Urinary bladder (tissue), 4 donors: ENCODE data around the gene PPP1R16B. TPM values are rescaled to one million over a fixed set of nuclear protein-coding genes. Genes with fewer than 3 reads are reported as not detected.
"Not testable (repeated sequence)": the region's sequence is repeated elsewhere in the genome, so short reads cannot be mapped to it uniquely, and the experiment has no call there.

Experiments
- DNase-seq: peaks from one replicate; pipeline ENCODE4 v3.0.0-alpha.2; 2015; ENCODE audit errors: extremely low spot score
- H3K27ac ChIP-seq: one replicate; pipeline ENCODE4 v1.5.1; 2013; ENCODE audit warnings: low read depth, mild to moderate bottlenecking, moderate library complexity
- H3K36me3 ChIP-seq: one replicate; pipeline ENCODE4 v1.6.1; 2013; ENCODE audit warnings: mild to moderate bottlenecking, moderate library complexity; ENCODE audit not compliant: insufficient read depth
- H3K4me1 ChIP-seq: one replicate; pipeline ENCODE4 v1.6.1; 2013; ENCODE audit warnings: mild to moderate bottlenecking, moderate library complexity; ENCODE audit not compliant: insufficient read depth
- H3K4me3 ChIP-seq: one replicate; pipeline ENCODE4 v1.5.1; 2013; ENCODE audit warnings: low read depth, low read length
- WGBS: extraction: QIAGEN DNeasy Blood & Tissue Kit; methylation state at CpG from one replicate; pipeline ENCODE4 v1.1.7; 2013; 5-methylcytosine and 5-hydroxymethylcytosine counted together
- polyA plus RNA-seq: library from polyadenylated mRNA; stranded (reverse); fragments of 200-250 nt; gene quantifications from one replicate; pipeline ENCODE4 v1.2.3, GENCODE V29; 2013
- total RNA-seq: library from RNA; depleted of rRNA; stranded (reverse); fragments of >200 nt; gene quantifications from one replicate; pipeline ENCODE4 v1.2.3, GENCODE V29; 2014
- donor health status: healthy with polysubstance abuse.
- donor health status: healthy.

Gene PPP1R16B
- total and polyA plus RNA-seq, 2 donors = 5.6 to 8.0 TPM

DNA sequence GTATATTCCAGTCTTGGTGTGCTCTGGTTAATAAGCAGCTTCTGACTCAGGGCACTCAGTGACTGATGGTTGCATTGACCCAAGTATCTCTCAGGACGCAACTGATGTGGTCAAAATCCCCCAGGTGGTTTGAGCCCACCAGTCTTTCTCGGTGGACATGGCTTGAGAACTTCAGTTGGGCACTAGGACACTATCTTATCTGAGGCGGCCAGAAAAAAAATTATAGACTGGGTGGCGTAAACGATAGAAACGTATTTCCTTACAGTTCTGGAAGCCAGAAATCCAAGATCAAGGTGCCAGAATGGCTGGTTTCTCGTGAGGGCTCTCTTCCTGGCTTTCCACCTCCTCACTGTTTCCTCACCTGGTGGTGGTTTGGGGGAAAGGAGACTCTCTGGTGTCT, 52.2 kb downstream of the PPP1R16B start:
- no peak for DNase-seq
- WGBS = 78% methylated on average over 7 of the region's 7 CpGs
- H3K4me1 ChIP-seq = no peaks in the 10 kb centered on the region

GRCh38 chr20:38859070-38859690, 53.7 kb downstream of the PPP1R16B start:
- Histone ChIP-seq H3K36me3 (no peaks in the 10 kb centered on the region), H3K4me1 (no peaks in the 10 kb centered on the region), H3K27ac (no peak overlapping the region), H3K4me3 (no peak overlapping the region)
- WGBS = 68% methylated on average over 9 of the region's 9 CpGs
- DNase-seq = no peak

More for the DNA sequence above, 52.2 kb downstream of the PPP1R16B start:
- Histone ChIP-seq H3K36me3 (no peaks in the 10 kb centered on the region), H3K4me3 (no peak overlapping the region), H3K27ac (no peak overlapping the region)

DNA sequence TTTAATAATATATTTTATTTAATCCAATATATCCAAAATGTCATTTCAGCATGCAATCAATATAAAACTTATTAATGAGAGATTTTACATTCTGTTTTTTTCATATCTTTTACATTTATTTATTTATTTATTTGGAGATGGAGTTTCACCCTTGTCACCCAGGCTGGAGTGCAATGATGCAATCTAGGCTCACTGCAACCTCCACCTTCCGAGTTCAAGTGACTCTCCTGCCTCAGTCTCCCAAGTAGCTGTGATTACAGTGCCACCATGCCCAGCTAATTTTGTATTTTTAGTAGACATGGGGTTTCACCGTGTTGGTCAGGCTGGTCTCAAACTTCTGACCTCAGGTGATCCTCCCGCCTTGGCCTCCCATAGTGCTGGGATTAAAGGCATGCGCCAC, 54.4 kb downstream of the PPP1R16B start:
- not testable (repeated sequence) for DNase-seq, H3K27ac ChIP-seq, H3K4me3 ChIP-seq, H3K36me3 ChIP-seq, H3K4me1 ChIP-seq
- WGBS = 86% methylated on average over 4 of the region's 4 CpGs

- 58% methylated on average over 1 of the region's 1 CpG for WGBS
- H3K36me3 ChIP-seq = no peaks in the 10 kb centered on the region
- no peak for DNase-seq
Observed at GRCh38 chr20:38861071-38861401, 55.5 kb downstream of the PPP1R16B start.

GRCh38 chr20:38862226-38862625, 56.7 kb downstream of the PPP1R16B start:
- H3K36me3 ChIP-seq = no peaks in the 10 kb centered on the region
- WGBS = 89% methylated on average over 5 of the region's 5 CpGs
- no peaks in the 10 kb centered on the region for H3K4me1 ChIP-seq
- H3K4me3 ChIP-seq = no peak overlapping the region
- DNase-seq = no peak
- no peak overlapping the region for H3K27ac ChIP-seq

More at GRCh38 chr20:38861071-38861401, 55.5 kb downstream of the PPP1R16B start:
- no peaks in the 10 kb centered on the region for H3K4me1 ChIP-seq
- H3K4me3 ChIP-seq = no peak overlapping the region
- no peak overlapping the region for H3K27ac ChIP-seq

GRCh38 chr20:38863024-38863851, 57.7 kb downstream of the PPP1R16B start:
- 74% methylated on average over 12 of the region's 12 CpGs for WGBS
- Histone ChIP-seq H3K36me3 (no peaks in the 10 kb centered on the region), H3K27ac (no peak overlapping the region), H3K4me3 (no peak overlapping the region), H3K4me1 (no peaks in the 10 kb centered on the region)
- no peak for DNase-seq

DNA sequence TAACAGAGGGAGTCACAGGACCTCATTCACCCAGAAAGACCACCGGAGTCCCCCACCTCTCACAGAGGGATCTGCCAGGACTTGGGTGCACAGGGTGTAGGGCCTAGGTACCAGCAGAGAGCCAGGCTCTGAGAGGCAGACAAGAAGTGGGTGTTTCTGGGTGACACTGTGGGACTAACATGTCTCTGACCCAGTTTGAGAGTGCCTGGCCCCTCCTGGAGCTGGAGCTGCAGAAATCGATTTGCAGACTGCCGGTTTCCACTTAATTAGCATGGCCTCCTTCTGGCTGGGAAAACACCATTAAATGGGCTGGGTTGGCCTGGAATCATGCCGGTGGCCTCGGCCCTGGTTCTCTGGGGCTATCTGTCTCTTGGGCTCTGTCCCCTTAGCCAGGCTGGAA, 59.2 kb downstream of the PPP1R16B start:
- Histone ChIP-seq H3K4me3 (no peak overlapping the region), H3K27ac (no peak overlapping the region), H3K4me1 (no peaks in the 10 kb centered on the region), H3K36me3 (no peaks in the 10 kb centered on the region)
- DNase-seq = no peak
- 67% methylated on average over 5 of the region's 5 CpGs for WGBS

DNA sequence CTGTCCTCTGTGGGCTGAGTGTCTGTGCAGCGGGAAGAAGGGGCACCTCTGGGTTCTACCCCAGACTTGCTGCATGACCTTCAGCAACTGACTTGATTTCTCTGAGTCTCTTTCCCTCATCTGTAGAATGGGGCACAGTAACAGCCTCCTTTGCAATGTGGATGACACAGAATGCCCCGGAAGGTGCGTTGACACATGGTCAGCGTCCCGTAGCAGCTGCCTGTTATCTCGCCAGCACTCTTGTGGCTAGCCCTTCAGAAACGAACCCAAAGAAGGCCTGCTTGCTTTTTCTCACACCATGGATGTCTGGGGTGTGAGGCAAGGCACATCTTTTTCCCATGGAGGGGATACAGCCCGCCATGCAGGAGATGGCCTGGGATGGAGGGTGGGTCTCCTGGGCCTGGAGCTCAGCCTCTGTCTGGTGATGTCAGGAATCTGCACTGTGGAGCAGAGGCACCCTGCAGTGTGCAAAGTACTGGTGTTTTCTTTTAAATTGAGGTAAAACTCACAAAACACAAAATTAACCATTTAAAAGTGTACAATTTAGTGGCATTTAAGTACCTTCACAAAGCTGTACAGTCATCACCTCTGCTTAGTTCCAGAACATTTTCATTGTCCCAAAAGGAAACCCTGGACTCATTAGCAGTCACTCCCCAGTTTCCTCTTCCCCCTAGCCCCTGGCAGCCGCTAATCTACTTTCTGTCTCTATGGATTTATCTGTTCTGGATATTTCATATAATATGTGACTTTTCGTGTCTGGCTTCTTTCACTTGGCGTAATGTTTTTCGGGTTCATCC, 61.0 kb downstream of the PPP1R16B start:
- no peaks in the 10 kb centered on the region for H3K36me3 ChIP-seq
- 63% methylated on average over 12 of the region's 12 CpGs for WGBS
- H3K4me3 ChIP-seq = no peak overlapping the region
- H3K27ac ChIP-seq = no peak overlapping the region
- DNase-seq = no peak
- no peaks in the 10 kb centered on the region for H3K4me1 ChIP-seq

- 62% methylated on average over 4 of the region's 4 CpGs for WGBS
- no peak for DNase-seq
- H3K36me3 ChIP-seq = no peaks in the 10 kb centered on the region
- H3K27ac ChIP-seq = no peak overlapping the region
- H3K4me1 ChIP-seq = no peaks in the 10 kb centered on the region
- no peak overlapping the region for H3K4me3 ChIP-seq
Observed at GRCh38 chr20:38867062-38867359, 61.5 kb downstream of the PPP1R16B start.

- Histone ChIP-seq H3K4me1 (no peaks in the 10 kb centered on the region), H3K4me3 (no peak overlapping the region), H3K27ac (no peak overlapping the region), H3K36me3 (no peaks in the 10 kb centered on the region)
- DNase-seq = no peak
- WGBS = 45% methylated on average over 12 of the region's 12 CpGs
Observed at GRCh38 chr20:38870733-38871559, 65.4 kb downstream of the PPP1R16B start.

DNA sequence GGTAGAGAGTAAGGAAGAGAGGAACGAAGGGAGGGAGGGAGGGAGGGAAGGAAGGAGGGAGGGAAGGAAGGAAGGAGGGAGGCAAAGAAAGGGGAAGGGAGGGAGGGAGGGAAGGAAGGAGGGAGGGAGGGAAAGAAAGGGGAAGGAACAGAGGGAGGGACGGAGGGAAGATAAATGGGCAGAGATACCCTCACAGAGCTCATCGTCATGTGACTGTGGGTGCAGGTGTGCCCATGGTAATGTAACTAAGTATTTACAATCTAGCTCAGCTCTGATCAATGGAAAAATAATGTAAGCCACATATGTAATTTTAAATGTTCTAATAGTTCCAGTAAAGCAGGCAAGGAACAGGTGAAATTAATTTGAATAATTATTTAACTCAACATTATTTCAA, 66.1 kb downstream of the PPP1R16B start:
- Histone ChIP-seq H3K36me3 (no peaks in the 10 kb centered on the region), H3K4me1 (no peaks in the 10 kb centered on the region), H3K27ac (no peak overlapping the region), H3K4me3 (no peak overlapping the region)
- DNase-seq = no peak
- WGBS = 51% methylated on average over 3 of the region's 3 CpGs

DNA sequence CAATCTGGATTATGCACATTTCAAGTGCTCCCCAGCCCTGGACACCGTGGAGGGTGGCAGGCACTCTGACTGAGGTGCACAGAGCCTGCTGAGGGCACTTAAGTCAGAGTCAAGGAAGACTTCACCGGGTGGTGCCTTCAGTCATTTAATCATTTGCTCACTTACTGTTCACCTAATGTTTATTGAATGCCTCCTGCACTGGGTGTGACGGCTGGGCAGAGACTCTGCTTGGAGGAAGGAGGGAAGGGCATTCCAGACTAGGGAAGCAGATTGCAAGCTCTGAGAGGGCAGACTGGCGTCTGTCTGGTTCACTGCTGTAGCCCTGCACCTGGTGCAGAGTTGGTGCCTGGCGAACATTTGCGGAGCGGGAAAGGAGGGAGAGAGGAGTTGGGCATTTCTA, 66.5 kb downstream of the PPP1R16B start:
- DNase-seq = no peak
- H3K36me3 ChIP-seq = no peaks in the 10 kb centered on the region
- WGBS = 70% methylated on average over 7 of the region's 7 CpGs

DNA sequence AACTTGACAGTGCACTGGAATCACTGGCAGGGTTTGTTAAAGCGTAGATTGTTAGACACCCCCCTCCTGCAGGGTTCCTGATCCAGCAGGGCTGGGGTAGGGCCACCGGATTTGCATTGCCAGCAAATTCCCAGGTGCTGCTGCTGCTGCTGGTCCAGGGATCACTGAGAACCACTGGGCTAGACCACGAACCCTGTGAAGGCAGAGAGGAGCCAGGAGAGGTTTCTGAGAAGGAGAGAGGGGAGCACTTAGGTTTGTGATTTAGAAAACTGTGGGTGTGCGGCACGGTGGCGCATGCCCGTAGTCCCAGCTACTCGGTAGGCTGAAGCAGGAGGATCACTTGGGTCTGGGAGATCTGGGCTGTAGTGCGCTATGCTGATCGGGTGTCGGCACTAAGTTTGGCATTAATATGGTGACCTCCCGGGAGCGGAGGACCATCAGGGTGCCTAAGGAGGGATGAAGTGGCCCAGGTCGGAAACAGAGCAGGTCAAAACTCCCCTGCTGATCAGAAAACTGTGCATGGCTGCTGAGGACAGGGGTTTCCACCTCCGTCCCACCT, 67.1 kb downstream of the PPP1R16B start:
- no peak for DNase-seq
- no peaks in the 10 kb centered on the region for H3K4me1 ChIP-seq
- H3K36me3 ChIP-seq = no peaks in the 10 kb centered on the region
- 77% methylated on average over 15 of the region's 15 CpGs for WGBS
- H3K27ac ChIP-seq = no peak overlapping the region
- no peak overlapping the region for H3K4me3 ChIP-seq

More for the DNA sequence above, 66.5 kb downstream of the PPP1R16B start:
- Histone ChIP-seq H3K4me1 (no peaks in the 10 kb centered on the region), H3K27ac (no peak overlapping the region), H3K4me3 (no peak overlapping the region)
